CD4-positive, alpha-beta T cell treated with Interferon alpha-2 for 1 hour (primary cell): ENCODE results near the gene TMEM156.
"Not testable (repeated sequence)": the region's sequence is repeated elsewhere in the genome, so short reads cannot be mapped to it uniquely, and the experiment has no call there.

Experiments used
- DNase-seq, 2 donors: peaks; one replicate each; pipeline ENCODE4 v3.0.0-alpha.2; 2020 to 2022

TMEM156 gene

DNA sequence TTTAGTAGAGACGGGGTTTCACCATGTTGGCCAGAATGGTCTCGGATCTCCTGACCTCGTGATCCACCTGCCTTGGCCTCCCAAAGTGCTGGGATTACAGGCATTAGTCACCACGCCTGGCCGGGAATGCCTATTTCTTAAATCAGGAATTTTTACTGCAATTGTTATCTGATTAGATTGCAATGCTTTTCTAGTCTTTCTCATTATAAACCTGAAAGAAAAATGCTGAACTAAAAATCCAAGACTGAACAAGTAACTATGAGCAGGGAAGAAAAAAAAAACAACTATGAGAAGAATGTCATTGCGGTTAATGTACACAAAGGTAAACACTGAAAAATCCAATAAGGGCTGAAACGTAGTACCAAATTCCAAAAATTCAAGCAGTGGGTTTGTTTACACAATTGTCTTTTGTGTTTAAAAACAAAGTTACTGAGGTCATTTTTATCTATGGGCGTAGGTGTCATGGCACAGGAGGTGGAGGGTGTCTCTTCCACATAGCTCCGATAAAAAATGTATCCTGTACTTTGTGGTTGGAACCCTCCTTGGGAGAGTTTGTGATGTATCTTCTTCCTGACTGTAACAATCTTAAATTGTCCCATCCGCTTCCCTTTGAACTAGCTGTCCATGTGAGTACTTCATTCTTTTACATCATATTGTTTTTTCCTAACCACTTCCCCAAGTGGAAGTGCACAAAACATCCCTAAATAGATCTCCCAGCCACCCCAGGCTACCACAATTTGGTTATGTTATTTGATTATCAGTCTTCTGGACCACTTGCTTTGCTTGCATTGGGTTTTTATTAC, 11.1 kb upstream of the TMEM156 start:
- no peak for DNase-seq

DNA sequence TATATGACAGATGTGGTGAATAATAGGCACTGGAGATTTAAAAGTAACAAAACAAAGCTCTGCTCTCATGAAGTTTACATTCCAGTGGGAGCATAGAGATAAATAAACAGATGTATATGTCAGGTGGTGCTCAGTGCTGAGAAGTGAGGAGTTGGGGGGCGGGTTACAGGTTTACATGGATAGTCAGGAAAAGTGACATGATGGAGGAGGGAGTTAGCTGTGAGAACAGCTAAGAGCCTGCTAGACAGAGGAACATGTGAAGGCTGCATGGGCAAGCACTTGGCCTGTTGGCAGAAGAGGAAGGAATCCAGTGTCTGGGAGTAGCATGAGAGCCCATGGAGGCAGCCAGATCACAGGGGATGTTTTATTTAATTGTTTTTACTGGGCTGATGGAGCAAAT, 10.2 kb upstream of the TMEM156 start:
- DNase-seq: no peak

DNA sequence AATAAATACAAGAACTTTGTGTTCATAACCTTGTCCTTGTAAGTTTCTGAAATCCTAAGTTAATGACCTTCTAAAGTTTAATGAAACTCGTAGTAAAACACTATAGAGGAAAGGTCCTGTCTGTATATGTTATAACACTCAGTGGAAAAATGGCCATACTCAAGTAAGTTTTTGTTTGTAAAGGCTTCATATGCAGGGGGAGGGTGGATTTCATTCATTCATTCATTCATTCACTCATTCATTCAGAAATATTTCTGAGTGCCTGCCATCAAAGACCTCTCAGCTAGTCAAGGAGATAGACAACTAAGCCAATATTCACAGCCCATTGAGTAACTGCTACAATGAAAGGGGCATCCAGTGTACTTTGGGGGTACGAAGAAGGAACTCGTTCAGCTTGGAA, 6.9 kb upstream of the TMEM156 start:
- DNase-seq: no peak

DNA sequence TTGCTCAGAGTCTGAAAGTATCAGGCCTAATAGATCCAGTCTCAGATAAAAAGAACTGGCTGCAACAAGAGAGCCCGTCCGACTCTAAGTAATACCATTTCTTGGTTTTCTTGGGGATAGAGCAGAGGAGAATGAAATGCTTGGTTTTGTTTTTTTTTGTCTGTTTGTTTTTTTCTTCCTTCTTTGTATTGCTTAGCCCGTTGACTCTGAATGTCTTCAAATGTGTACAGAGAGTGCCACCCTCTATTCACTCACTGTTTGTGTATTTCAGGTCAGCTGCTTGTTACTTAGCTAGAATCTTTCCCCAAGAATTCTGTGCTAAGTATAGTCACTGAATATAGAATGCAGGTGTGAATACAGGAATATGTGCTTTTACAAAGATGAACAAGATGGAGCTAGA, 5.7 kb upstream of the TMEM156 start:
- DNase-seq: no peak

DNA sequence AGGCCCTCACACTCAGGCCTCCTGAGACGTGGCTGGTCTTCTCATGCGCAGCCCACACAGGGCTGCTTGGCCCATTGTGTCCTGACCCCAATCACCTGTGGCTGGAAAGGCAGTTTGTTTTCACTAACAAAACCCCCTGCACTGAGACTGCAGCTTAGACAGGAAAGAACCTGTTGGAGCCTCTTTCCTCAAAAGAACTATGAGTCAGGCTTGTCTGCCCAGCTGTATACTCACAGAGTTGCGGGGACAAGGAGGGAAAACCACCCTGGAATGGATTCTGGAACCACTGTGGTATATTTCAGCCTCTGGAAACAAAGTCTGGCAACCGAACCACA, 5.2 kb upstream of the TMEM156 start:
- no peak for DNase-seq

DNA sequence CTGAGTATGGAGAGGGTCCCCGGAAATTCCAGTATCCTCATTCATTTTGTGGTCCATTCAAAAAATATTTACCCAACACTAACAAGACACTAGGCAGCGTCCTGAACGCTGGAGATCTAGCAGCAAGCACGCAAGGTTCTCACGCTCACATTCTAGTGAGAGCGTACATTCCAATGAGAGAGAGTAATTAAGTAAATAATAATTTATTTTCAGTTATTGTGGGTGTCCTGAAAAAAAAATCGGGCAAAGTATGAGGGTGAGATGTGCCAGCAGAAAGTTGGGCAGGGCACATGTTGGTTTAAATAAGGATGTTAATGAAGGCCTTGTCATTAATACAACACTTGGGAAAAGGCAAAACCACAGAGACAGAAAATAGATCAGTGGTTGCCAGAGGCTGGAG, 4.0 kb upstream of the TMEM156 start:
- DNase-seq: no peak

DNA sequence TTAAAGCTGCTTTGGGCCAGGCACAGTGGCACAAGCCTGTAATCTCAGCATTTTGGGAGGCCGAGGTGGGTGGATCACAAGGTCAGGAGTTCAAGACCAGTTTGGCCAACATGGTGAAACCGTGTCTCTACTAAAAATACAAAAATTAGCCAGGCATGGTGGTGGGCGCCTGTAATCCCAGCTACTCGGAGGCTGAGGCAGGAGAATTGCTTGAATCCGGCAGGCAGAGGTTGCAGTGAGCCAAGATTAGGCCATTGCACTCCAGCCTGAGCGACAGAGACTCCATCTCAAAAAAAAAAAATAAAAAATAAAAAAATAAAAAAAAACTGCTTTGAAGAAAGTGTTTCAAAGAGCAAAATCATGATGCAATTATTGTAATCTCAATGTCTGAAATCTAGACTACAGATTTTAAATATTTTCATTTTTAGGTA, 604 bp downstream of the TMEM156 start:
- not testable (repeated sequence) for DNase-seq

DNA sequence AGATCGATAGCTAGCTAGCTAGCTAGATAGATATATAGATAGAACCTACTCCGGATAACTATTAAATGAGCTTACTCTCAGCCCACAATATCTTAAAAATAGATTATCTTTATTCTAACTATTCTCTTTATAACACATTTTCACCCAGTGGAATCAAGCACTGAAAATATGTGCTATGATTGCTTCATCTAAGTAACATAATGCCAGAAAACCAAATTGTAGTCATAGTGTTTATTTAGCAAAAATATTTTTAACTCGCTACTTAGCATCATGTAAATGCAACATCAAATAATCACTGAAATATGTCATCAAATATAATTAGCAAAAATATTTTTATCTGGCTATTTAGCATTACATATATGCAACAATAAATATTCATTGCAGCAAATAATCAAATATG, 1.5 kb downstream of the TMEM156 start:
- no peak for DNase-seq

GRCh38 chr4:39029752-39030694, 2.2 kb downstream of the TMEM156 start:
- peak in 1 of 2 donors; percentile 59 for DNase-seq

GRCh38 chr4:39026096-39026495, 6.1 kb downstream of the TMEM156 start:
- no peak for DNase-seq

- no peak for DNase-seq
These were observed 6.6 kb downstream of the TMEM156 start for GRCh38 chr4:39025552-39026085.

DNA sequence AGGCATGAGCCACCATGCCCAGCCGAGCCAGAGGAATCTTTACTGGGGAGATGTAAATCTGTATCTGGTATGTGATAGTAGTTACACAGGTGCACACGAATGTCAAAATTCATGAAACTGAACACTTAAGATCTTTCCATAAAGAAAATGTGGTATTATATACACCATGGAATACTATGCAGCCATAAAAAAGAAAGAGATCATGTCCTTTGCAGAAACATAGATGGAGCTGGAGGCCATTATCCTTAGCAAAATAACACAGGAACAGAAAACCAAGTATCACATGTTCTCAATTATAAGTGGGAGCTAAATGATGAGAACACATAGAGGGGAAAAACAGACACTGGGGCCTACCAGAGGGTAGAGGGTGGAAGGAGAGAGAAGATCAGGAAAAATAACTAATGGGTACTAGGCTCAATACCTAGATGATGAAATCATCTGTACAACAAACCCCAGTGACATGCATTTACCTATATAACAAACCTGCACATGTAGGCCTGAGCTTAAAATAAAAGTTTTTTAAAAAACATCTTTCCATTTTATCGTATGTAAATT, 7.8 kb downstream of the TMEM156 start:
- no peak for DNase-seq

DNA sequence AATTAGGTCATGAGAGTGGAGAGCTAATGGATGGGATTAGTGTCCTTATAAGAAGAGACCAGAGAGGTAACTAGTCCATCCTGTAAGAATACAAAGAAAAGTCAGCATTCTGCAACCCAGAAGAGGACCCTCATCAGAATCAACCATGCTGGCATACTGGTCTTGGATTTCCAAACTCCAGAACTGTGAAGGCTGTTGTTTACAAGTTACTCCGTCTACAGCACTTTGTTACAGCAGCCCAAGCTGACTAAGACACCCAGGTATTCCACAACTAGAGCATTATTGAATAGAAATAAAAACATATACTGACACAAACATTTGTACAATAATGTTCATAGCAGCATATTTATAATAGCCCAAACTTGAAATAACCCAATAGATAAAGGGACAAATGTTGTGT, 9.2 kb downstream of the TMEM156 start:
- DNase-seq: no peak

DNA sequence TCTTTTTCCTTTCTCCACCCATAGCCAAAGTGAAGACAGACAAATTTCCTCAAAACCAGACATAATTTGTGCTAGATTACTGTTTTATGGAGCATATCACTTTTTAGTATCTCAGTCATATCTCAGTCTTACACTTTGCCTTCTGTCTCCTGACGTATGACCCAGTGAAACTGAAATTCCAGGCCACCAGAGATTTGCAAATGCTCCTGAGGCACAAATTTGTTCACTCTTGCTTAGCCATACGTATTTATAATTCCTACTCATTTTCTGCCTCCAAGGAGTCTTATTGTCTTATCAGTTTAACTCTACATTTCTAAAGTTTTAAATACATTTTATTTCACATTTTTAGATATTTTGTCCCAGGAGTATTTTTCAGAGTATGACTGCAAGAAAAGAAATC, 10.0 kb downstream of the TMEM156 start:
- DNase-seq: no peak

GRCh38 chr4:39021631-39022030, 10.6 kb downstream of the TMEM156 start:
- DNase-seq: no peak

- DNase-seq: no peak
These were observed 12.1 kb downstream of the TMEM156 start for GRCh38 chr4:39020130-39020529.

GRCh38 chr4:39014028-39014427, 18.2 kb downstream of the TMEM156 start:
- DNase-seq: no peak

DNA sequence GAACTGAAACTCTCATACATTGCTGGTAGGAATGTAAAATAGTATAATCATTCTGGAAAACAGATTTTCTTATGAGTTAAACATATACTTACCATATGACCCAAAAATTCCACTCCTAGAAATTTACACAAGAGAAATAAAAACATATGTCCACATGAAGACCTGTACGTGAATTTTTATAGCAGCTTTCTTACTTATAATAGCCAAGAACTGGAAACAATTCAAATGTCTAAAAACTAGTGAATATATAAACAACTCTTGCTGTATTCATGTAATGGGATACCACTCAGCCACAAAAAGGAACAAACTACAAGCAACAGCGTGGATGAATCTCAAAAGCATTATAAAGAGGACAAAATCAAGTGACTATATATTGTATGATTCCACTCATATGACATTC, 27.5 kb downstream of the TMEM156 start:
- DNase-seq: no peak

GRCh38 chr4:39002058-39002457, 30.2 kb downstream of the TMEM156 start:
- not testable (repeated sequence) for DNase-seq

- DNase-seq: no peak
These were observed 36.6 kb downstream of the TMEM156 start for GRCh38 chr4:38995660-38996005.

GRCh38 chr4:38994135-38994534, 38.1 kb downstream of the TMEM156 start:
- DNase-seq: no peak

DNA sequence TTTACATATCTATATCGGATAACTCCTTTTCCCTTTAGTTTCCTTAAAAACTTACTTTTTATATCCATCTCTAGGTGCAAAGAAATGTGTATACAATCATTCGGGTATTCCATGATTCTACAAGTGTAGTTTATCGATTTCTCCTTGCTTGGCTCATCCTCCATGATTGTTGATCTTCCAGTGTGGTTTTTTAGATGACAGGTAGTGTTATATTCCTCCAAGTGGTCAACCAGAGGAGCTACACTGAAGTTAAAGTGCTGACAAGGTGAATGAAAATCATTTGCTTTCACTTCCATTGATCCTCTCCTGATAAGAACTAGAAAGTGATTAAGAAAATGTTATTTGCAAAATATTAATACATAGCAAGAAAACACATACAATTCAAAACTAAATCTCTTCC, 38.5 kb downstream of the TMEM156 start:
- no peak for DNase-seq

- DNase-seq: no peak
These were observed 42.0 kb downstream of the TMEM156 start for GRCh38 chr4:38990241-38990640.

- DNase-seq: no peak
These were observed 42.7 kb downstream of the TMEM156 start for GRCh38 chr4:38989487-38989886.
